ENCODE data around the gene NMT1.

- TF ChIP-seq CTCF (IDR thresholded peaks at IDR 0.05) (peak; percentile 84 to 96 (median 84)), POLR2A (IDR thresholded peaks at IDR 0.05; ENCODE audit: low read depth) (peak; percentile 48), POLR2AphosphoS5 (IDR thresholded peaks at IDR 0.05) (peak; percentile 78 to 93), EP300 (IDR thresholded peaks at IDR 0.05) (no peak)
Observed at GRCh38 chr17:45132572-45133463, 71.7 kb downstream of the NMT1 start.

All from esophagus muscularis mucosa (tissue), 4 donors.